ENCODE results near the gene STK36.

The STK36 gene

GRCh38 chr2:218734190-218734975, 62.5 kb downstream of the STK36 start:
- Histone ChIP-seq H3K4me3 (ENCODE audit: low read depth, low read length) (no peak overlapping the region), H3K36me3 (peaks cover 33% of the 10 kb centered on the region), H3K27ac (no peak overlapping the region), H3K9me3 (ENCODE audit: severe bottlenecking) (no peaks in the 10 kb centered on the region), H3K27me3 (ENCODE audit: insufficient read depth, low read depth, severe bottlenecking) (no peaks in the 10 kb centered on the region)
- no peak for DNase-seq
- TF ChIP-seq, protein P1, sequence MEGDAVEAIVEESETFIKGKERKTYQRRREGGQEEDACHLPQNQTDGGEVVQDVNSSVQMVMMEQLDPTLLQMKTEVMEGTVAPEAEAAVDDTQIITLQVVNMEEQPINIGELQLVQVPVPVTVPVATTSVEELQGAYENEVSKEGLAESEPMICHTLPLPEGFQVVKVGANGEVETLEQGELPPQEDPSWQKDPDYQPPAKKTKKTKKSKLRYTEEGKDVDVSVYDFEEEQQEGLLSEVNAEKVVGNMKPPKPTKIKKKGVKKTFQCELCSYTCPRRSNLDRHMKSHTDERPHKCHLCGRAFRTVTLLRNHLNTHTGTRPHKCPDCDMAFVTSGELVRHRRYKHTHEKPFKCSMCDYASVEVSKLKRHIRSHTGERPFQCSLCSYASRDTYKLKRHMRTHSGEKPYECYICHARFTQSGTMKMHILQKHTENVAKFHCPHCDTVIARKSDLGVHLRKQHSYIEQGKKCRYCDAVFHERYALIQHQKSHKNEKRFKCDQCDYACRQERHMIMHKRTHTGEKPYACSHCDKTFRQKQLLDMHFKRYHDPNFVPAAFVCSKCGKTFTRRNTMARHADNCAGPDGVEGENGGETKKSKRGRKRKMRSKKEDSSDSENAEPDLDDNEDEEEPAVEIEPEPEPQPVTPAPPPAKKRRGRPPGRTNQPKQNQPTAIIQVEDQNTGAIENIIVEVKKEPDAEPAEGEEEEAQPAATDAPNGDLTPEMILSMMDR (IDR thresholded peaks at IDR 0.05; ENCODE audit: low read depth, low read length), result no peak

DNA sequence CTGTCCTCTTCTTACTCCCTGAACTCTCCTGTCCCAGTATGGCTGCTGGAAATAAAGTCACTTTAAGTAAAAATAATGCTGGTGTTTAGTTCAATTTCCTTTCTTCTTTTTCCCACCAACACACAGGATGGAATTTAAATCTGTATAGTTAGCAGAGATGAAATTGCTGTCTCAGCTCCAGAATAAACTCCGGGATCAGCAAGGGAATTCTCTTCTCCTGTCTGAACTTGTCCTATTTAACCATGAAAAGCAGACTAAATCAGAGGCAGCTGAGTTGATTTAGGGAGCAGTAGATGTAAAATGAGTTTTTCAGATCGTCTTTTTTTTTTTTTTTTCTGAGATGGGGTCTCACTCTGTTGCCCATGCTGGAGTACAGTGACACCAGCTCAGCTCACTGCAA, 64.6 kb downstream of the STK36 start:
- peaks cover 55% of the 10 kb centered on the region for H3K36me3 ChIP-seq
- H3K27ac ChIP-seq, result no peak overlapping the region
- H3K27me3 ChIP-seq (ENCODE audit: insufficient read depth, low read depth, severe bottlenecking), result no peaks in the 10 kb centered on the region
- TF ChIP-seq, protein P1 (IDR thresholded peaks at IDR 0.05; ENCODE audit: low read depth, low read length), result no peak
- no peak overlapping the region for H3K4me3 ChIP-seq (ENCODE audit: low read depth, low read length)
- H3K9me3 ChIP-seq (ENCODE audit: severe bottlenecking), result no peaks in the 10 kb centered on the region
- no peak for DNase-seq

- no peak overlapping the region for H3K27ac ChIP-seq
- no peak for DNase-seq
- H3K9me3 ChIP-seq (ENCODE audit: severe bottlenecking), result no peaks in the 10 kb centered on the region
- H3K27me3 ChIP-seq (ENCODE audit: insufficient read depth, low read depth, severe bottlenecking), result no peaks in the 10 kb centered on the region
- TF ChIP-seq, protein P1 (IDR thresholded peaks at IDR 0.05; ENCODE audit: low read depth, low read length), result no peak
- no peak overlapping the region for H3K4me3 ChIP-seq (ENCODE audit: low read depth, low read length)
- peaks cover 85% of the 10 kb centered on the region for H3K36me3 ChIP-seq
These were observed 71.2 kb downstream of the STK36 start for GRCh38 chr2:218743068-218743467.

DNA sequence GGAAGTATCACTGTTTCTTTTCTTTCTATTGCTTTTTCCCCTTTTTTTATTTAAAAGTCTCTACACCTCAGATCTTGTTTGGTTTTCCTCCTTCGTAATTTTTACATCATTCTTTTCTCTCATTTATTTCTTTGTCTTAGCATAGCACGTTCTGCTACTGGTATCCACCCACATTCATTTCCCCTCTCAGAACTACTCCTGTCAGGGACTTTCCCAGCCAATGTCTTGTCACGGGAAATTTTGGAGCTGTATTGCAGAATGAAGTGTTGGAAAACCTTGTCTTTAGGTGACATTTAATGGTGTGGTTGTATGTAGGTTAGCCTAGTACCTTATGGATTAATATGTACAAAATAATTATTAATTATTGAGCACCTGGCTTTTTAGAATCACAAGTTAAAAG, 72.7 kb downstream of the STK36 start:
- Histone ChIP-seq H3K36me3 (peaks cover 84% of the 10 kb centered on the region), H3K9me3 (ENCODE audit: severe bottlenecking) (no peaks in the 10 kb centered on the region), H3K4me3 (ENCODE audit: low read depth, low read length) (no peak overlapping the region), H3K27me3 (ENCODE audit: insufficient read depth, low read depth, severe bottlenecking) (no peaks in the 10 kb centered on the region), H3K27ac (no peak overlapping the region)
- TF ChIP-seq, protein P1 (IDR thresholded peaks at IDR 0.05; ENCODE audit: low read depth, low read length), result no peak
- no peak for DNase-seq

- no peak overlapping the region for H3K4me3 ChIP-seq (ENCODE audit: low read depth, low read length)
- no peaks in the 10 kb centered on the region for H3K27me3 ChIP-seq (ENCODE audit: insufficient read depth, low read depth, severe bottlenecking)
- no peak for DNase-seq
- peaks cover 84% of the 10 kb centered on the region for H3K36me3 ChIP-seq
- H3K9me3 ChIP-seq (ENCODE audit: severe bottlenecking), result no peaks in the 10 kb centered on the region
- TF ChIP-seq, protein P1 (IDR thresholded peaks at IDR 0.05; ENCODE audit: low read depth, low read length), result no peak
- H3K27ac ChIP-seq, result no peak overlapping the region
These were observed 73.3 kb downstream of the STK36 start for GRCh38 chr2:218745160-218745558.
